Right forelimb (tissue), 1 donor: ENCODE results near the gene FARSA.
"Not testable (repeated sequence)": the region's sequence is repeated elsewhere in the genome, so short reads cannot be mapped to it uniquely, and the experiment has no call there.

Source experiments
- DNase-seq: peaks from one replicate; pipeline ENCODE4 v3.0.0-alpha.2; 2018

The FARSA gene

DNA sequence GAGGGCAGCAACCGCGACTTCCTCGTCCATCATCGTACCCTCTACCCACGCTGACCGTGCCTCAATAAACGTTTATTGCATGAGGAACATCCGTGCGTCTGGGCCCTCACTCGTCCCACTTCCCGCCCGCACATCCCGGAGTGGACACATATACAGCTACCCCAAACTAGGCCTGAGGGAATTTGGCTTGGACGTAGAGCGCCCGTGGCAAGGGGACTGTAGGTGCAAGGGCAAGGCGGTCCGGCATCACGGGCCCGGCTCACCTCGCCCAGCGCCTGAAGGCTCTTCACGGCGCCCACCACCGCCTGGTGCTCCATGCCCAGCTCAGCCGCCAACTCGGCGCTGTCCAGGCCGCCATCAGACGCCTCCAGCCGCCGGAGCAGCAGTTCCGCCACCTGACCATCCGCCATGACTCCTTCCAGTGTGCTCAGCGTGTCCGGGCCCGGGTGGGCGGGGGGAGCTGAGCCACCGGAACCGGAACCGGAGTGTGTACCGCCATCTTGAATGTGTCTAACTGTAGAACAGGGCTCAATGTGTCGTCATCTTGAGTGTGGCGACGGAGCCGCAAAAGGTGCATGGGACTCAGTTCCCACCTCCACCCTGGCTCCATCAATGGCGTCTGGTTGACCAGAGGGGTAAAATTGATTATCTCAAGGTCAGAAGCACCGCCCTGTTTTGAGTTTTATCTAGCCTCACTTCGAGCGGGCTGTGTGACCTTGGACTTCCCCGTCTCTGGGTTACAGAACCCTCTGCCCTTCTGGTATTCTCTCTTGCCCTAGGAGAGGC is at the start of gene FARSA:
Gene FARSA, minus strand, starts transcription at position 425 of the 786 bp plus-strand sequence. Its CDS starts 15 bp downstream, at position 410.
- peak; percentile 96 for DNase-seq

DNA sequence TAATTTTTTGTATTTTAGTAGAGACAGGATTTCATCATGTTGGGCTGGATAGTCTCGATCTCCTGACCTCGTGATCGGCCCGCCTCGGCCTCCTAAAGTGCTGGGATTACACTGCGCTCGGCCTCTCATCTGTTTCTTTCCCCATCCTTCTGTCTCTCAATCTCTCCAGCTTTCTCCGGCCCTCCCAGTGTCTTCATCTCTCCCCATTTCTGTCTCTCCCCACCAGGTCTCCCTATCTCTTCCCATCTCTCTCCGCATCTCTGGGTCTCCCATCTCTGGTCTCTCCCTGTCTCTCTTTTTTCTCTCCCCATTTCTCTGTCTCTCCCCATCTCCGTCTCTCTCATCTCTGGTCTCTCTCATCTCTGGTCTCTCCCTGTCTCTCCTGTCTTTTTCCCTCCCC is 49.6 kb upstream of the FARSA start:
- DNase-seq, result no peak

DNA sequence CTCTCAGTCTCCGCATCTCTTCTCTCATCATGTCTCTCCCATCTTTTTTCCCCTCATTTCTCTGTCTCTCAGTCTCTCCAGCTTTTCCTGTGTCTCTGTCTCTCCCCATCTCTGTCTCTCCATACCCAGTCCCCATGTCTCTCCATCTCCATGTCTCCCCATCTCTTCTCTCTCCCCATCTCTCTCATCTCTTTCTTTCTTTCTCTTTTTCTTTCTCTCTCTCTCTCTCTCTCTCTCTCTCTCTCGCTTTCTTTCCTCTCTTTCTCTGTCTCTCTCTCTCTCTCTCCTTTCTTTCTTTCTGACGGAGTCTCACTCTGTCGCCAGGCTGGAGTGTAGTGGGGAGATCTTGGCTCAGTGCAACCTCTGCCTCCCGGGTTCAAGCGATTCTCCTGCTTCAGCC is 49.1 kb upstream of the FARSA start:
- no peak for DNase-seq

DNA sequence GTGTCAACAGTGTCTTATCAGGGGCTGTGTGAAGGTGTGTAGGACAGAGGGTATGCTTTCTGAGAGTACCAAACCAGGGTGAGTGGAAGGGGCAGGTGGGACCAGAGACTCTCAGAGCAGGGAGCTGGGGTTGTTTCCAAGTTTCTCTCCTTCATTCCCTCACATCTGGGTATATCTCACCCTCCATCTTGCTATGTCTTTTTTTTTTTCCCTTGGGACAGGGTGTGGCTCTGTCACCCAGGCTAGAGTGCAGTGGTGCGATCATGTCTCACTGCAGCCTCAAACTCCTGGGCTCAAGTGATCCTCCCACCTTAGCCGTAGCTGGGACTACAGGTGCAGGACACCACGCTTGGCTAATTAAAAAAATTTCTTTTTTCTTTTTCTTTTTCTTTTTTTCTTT is 46.5 kb upstream of the FARSA start:
- DNase-seq, result no peak

DNA sequence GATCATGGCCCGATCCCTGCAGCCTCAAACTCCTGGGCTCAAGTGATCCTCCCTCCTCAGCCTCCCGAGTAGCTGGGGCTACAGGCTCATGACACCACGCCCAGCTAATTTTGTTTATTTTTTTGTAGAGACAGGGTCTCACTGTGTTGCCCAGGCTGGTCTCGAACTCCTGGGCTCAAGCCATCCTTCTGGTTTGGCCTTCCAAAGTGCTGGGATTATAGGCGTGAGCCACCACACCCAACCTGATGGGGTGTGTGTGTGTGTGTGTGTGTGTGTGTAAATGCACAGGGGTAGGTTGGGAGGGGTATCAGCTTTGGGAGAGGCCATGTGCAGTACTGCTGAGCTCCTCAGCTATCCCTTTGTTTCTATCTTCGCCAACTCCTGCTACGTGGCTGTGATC is 42.6 kb upstream of the FARSA start:
- not testable (repeated sequence) for DNase-seq

DNA sequence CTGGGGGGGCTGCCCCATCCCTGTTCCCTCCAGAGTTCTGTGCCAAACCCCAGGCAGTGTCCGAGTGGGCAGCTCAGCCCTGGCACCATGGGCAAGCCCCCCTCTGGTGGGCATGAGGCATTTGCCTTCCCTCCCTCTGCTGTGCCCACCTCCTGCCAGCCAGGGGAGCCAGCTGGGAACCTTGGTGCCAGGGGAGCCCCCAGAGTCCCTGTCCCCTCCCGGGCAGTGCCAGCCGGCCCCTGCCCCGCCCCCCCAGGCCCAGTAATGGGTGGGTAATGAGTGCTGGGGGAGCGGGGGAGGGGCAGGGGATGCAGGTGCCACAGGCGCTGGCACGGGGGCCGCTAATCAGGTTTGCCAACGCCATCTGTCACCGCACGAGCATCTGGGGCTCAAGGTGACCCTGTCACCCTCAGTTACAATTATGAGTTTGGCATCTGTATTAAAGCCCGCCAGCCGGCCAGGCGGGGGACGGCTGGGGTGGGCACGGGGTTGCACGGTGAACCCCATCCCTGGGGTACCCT is 41.8 kb upstream of the FARSA start:
- no peak for DNase-seq

DNA sequence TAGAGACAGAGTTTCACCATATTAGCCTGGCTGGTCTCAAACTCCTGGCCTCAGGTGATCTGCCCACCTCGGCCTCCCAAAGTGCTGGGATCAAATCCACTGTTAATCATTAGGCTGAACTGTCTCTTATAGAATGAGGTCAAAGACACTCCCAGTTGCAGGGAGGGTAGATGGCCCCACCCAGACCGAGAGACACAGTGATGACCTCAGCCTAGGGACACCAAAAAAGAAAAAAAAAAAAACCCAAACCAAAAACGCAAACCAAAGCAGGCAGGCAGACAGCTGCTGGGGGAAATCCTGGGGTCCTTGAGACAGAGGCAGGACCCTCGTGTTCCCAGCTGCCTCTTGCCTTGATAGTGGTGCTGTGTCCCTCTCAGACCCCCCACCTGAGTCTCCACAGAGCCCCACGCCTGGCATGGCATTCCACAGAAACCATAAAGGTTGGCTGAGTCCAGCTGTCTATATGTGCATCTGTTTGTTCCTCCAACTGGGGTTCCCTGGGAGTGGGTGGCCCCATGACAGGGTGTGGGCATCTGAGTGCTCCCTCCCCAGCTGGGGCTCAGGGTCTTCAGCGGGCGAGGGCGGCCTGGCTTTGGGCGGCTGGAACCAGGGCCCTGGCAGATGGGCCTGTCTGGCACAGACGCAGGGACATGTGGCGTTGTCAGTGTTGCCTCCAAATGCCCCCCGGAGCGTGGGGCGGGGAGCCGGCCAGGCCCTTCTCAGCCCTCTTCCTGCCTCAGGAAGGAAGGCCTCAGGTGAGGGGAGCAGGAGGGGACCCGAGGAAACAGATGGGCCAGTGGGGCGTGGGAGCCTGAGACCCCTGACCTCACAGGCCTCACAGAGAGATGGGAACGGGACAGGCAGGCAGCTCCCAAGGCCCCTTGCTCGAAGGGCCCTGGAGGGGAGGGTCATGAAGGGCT is 41.0 kb upstream of the FARSA start:
- DNase-seq, result no peak

DNA sequence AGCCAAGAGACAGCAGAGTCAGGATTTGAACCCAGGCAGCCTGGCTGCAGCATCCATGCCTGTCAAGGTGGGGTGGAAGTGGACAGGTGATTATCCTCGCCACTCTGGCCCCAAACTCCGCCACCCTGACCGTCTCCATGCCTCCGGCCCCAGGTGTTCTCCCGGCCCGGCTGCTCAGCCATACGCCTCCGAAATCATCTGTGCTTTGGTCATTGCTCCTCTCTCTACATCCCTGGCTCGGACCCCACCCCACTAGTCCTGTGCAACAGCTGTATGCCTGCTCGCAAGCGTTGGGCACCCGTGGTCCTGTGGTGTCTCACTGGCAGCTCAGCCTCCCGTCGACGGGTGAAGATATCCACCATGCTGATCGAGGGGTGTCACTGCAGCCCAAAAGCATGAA is 39.7 kb upstream of the FARSA start:
- DNase-seq, result no peak

DNA sequence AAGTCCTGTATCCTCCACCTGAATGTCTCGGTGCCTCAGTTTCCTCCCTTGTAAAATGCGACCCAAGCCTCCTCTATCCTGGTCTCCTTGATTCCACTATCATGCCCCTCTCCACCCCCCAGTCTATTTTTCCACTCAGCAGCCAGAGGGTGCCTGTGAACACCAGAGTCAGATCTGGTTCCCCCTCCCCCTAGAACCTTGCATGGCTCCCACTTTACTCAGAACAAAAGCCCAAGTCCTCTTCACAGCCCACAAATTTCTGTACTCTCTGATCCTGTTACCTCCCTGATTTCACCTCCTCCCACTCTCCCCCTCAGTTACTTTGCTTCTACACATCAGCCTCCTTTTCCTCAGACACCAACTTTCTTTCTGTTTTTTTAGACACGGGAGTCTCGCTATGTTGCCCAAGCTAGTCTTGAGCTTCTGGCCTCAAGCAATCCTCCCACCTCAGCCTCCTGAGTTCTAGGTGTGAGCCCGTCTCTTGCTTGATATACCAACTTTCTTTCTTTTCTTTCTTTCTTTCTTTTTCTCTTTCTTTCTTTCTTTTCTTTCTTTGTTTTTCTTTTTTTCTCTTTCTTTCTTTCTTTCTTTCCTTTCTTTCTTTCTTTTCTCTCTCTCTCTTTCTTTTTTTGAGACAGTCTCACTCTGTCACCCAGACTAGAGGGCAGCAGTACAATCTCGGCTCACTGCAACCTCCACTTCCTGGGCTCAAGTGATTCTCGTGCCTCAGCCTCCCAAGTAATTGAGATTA is 36.7 kb upstream of the FARSA start:
- DNase-seq, result no peak

DNA sequence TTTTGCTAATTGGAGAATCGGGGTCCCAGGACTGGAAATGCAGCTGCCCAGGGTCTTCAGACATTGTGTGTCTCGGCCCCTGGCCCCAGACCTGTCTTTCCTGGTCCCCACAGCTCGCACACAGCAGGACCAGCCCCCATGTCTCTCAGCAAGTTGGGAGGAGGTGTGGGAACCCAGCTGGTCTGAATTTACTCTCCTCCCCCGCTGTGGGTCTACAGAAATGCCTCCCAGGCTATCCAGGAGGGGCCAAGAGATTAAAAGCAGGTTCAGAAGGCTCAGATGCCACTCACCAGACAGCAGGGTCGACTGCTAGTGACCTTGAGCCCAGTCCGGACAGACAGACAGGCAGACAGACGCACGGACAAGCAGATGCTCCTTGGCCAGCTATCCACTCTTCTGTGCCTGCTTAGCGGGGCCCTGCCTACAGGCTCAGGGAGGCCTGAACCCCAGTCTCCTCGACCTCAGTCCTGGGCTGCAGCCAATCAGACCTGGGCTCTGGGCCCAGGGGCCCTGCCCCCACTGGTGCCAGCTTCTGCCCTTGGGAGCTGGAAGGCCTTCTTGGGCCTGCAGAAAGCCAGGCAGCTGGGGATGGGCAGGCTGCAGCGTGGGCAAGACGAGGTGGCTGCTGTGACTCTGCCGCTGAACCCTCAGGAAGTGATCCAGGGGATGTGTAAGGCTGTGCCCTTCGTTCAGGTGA is 35.9 kb upstream of the FARSA start, which contains the start of gene DAND5:
Gene DAND5, plus strand, starts transcription at position 285 of the 697 bp plus-strand sequence. Its CDS starts 85 bp downstream, at position 370.
- DNase-seq, result no peak

DNA sequence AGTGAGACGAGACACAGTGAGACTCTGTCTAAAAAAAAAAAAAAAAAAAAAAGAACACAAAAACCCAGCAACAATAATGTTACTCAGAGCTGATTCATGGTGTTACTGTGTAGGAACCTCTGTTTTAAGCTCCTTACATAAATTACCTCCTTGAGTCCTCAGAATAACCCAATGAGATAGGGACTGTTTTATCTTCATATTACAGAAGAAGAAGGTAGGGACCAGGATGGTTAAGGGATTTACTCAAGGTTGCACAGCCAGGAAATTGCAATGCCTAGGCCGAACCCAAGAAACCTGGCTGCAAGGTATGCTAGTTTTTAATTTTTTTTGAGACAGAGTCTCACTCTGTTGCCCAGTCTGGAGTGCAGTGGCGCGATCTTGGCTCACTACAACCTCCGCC is 34.4 kb upstream of the FARSA start:
- DNase-seq, result no peak

DNA sequence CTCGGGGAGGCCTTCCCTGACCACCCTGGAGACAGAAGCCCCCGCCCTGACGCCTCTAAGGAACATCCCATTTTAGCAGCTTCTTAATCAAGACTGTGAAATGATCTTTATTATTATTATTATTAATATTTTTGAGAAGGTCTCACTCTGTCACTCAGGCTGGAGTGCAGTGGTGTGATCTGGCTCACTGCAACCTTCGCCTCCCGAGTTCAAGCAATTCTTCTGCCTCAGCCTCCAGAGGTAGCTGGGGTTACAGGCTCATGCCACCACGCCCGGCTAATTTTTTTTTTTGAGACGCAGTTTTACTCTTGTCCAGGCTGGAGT is 32.3 kb upstream of the FARSA start:
- DNase-seq, result no peak

DNA sequence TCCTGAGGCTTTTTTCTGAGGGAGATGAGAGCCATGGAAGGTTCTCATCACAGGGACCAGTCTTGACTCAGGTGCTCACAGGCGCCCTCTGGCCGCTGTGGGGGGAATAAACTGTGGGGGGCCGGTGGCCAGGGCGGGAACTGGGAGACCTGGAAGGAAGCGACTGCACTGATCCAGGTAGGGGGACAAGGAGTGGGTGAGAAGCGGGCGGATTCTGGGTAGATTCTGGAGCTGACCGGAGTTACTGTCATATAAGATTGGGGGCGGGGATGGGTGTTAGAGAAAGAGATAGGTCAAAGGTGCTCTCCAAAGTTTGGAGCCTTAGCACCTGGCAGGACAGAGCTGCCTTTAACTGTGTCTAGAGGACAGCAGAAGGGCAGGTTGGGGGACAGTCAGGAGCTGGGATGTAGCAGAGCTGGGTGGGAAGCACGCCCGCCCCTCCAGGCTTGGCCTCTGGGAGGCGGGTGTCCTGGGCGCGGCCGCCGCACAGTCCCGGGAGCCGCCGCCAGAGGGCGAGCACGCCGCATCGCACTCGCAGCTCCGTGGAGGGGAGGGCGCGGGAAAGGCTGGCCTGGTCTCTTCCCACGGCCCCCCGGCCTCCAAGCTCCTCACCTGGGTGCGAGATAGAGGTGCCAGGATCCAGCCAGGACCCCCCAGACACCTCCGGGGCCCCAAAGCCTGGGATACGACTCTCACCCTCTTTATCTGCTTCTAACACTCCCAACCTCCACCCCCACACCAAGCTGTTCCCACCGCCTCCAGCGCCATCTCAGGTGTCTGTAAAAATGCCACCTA is 31.7 kb upstream of the FARSA start:
- peak; percentile 88 for DNase-seq

DNA sequence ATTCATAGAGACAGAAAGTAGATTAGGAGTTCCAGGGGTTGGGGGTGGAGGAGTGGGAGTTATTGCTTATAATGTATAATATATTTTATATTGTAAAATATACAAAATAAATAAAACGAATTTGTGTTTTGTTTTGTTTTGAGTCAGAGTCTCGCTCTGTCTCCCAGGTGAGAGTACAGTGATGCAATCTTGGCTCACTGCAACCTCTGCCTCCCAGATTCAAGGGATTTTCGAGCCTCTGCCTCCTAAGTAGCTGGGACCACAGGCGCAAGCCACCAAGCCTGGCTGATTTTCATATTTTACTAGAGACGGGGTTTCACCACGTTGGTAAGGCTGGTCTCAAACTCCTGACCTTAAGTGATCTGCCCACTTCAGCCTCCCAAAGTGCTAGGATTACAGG is 26.0 kb upstream of the FARSA start:
- no peak for DNase-seq

DNA sequence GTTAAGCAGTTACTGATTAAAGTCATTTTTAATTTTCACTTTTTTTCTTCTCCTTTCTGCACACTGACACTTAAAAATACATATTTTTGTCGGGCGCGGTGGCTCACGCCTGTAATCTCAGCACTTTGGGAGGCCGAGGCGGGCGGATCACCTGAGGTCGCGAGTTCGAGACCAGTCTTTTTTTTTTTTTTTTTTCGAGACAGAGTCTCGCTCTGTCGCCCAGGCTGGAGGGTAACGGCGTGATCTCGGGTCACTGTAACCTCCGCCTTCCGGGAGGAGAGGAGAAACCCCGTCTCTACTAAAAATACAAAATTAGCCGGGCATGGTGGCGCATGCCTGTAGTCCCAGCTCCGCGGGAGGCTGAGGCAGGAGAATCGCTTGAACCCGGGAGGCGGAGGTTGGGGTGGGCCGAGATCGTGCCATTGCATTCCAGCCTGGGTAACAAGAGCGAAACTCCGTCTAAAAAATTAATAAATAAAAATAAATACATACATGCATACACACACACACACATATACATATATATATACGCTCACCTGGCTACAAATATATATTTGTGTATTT is 24.0 kb upstream of the FARSA start:
- not testable (repeated sequence) for DNase-seq

DNA sequence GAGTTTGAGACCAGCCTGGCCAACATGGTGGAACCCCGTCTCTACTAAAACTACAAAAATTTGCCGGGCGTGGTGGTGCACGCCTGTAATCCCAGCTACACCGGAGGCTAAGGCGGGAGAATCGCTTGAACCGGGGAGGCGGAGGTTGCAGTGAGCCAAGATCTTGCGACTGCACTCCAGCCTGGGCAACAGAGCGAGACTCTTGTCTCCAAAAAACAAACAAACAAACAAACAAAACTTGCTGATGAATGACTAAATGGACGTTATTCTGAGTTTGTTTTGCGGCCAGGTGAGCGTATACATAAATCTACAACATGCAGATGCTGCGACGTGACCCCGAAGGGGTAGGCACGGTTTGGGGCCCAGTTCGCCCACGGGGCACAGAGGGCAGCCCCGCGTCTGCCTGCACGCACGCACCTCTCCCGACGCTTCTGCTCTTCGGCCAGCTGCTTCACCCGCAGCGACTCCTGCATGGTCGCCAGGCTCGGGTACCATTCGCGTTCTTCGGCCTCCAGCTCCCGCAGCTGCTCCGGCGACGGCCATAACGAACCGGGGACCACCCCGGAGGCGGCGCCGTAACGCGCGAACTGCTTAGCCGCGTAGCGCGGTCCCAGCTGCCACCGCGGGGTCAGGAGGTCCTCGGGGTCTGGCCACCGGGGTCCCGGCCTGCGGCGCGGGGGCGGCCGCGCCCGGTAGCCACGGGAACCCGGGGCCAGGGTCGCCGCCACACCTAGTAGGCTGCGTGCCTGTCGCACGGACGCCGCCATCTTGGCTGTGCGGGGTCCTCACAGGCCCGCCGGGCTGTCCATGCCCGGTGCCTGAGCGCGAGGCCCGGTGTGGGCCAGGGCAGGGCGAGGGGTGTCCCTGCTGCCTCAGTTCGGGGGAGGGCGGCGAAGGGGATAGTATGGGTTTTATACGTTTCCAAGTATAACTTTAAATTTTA is 23.2 kb upstream of the FARSA start, which contains the start of gene GADD45GIP1:
Gene GADD45GIP1, minus strand, starts transcription at position 778 of the 943 bp plus-strand sequence. Its CDS starts 11 bp downstream, at position 767.
- DNase-seq, result peak; percentile 86

DNA sequence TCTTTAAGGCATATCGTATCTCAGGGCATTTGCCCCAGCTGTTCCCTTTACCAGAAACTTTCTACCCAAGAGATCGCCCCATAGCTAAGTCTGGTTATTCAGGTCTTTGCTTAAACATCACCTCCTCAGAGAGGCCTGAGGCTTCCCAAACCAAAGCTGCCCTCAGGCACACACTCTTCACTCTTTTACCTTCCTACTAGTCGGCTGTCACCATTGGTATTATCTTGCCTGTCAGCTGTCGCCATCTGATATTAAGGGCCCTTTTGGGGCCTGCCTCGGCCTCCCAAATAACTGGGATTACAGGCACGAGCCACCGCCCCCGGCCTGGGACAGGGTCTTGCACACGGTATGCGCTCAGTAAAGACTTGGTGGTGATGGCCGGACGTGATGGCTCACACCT is 22.5 kb upstream of the FARSA start:
- no peak for DNase-seq

DNA sequence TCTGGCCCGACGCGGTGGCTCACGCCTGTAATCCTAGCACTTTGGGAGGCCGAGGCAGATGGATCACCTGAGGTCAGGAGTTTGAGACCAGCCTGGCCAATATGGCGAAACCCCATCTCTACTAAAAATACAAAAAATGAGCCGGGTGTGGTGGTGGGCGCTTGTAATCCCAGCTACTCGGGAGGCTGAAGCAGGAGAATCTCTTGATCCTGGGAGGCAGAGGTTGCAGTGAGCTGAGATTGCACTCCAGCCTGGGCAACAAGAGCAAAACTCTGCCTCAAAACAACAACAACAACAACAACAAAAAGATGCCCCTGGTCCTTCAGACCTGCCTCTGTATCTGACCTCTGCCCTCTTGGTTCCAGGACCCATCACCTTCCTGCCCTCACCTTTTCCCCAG is 22.1 kb upstream of the FARSA start:
- DNase-seq, result not testable (repeated sequence)

DNA sequence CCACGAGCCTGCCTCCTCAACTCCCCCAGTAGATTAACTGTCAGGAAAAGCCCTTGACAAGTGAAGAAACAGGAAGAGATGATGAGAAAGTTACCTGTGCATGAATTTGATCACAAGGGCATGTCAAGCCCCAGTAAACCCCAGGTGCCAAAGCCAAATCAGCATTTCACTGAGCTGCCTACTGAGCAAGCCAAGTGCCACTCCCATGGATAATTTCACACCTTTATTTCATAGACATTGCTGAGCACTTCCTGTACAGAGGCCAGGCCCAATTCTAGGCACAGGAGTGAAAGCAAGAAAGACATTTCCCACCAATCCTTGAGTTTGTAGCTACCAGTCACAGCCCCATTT is 21.1 kb upstream of the FARSA start:
- DNase-seq, result no peak
